Activated gamma-delta T cell treated with Interleukin-2 at 50 U/mL for 16 hours (primary cell): ENCODE data around the gene OR51V1.
"Not testable (repeated sequence)": the region's sequence is repeated elsewhere in the genome, so short reads cannot be mapped to it uniquely, and the experiment has no call there.

Source experiments
- DNase-seq: peaks from one replicate; pipeline ENCODE4 v3.0.0-alpha.2; 2020

OR51V1 gene

DNA sequence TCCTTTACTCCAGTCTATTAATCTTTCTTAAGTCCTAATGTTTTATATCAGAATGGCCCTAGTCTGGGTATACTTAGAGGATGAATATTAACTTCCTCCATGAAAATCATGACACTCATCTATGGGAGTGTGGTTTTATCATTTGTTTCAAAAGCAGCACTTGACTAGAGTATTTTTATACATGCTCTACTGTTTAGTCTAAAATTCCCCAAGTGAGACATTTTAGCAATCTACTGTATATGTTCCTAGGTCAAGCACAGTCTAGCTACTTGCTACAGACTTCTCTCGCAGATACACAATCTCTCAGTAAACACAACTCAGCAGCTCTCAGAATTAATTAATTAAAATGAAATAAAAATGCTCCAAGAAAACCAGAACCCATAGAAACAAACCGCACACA, 29.3 kb upstream of the OR51V1 start:
- DNase-seq = no peak

DNA sequence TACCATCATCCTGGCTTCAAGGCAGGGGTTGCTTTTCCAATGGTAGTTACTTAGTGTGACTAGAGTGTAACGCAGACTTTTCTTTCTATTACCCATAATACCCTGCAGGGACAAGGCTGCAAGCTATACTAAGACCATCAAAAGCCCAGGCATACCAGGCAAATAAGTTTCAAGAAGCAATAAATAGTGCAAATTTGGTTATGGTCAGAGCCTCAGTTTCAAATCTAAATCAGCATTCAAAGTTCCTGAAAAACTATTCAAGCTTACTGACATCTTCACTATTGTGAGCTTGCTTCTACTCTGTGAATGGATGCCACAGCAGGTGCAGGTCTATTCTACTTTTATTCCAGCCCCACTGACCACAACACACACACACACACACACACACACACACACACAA, 28.9 kb upstream of the OR51V1 start:
- DNase-seq = no peak

DNA sequence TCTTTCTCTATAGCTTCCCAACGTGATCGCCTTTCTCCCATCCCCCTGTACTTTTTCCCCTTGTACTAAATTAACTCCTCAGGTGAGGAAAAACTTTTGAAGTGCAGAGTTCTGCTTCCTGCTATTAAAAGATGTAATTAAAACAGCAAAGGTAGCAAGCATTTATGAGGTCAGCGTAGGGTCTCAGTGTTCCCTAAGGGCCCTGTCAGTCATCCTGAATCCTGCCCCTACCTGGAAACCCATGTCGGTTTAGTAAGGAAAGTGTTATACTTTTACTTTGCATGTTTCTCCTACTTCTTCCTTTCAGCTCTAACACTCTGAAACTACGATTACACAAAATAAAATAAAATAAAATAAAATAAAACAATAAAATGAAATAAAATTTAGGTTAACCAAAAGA, 27.6 kb upstream of the OR51V1 start:
- no peak for DNase-seq

DNA sequence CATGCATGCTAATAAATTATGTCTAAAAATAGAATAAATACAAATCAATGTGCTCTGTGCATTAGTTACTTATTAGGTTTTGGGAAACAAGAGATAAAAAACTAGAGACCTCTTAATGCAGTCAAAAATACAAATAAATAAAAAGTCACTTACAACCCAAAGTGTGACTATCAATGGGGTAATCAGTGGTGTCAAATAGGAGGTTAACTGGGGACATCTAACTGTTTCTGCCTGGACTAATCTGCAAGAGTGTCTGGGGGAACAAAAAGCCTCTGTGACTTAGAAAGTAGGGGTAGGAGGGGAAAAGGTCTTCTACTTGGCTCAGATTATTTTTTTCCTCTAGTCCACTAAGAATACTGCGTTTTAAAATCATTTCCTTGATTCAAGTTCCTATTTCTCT, 27.2 kb upstream of the OR51V1 start:
- no peak for DNase-seq

DNA sequence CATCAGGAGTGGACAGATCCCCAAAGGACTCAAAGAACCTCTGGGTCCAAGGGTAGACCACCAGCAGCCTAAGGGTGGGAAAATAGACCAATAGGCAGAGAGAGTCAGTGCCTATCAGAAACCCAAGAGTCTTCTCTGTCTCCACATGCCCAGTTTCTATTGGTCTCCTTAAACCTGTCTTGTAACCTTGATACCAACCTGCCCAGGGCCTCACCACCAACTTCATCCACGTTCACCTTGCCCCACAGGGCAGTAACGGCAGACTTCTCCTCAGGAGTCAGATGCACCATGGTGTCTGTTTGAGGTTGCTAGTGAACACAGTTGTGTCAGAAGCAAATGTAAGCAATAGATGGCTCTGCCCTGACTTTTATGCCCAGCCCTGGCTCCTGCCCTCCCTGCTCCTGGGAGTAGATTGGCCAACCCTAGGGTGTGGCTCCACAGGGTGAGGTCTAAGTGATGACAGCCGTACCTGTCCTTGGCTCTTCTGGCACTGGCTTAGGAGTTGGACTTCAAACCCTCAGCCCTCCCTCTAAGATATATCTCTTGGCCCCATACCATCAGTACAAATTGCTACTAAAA, 26.3 kb upstream of the OR51V1 start, which contains the start of gene HBB:
TSS of gene HBB (minus strand) at position 340 of the 579 bp plus-strand sequence. CDS start at position 290, 50 bp downstream.
- DNase-seq = no peak

DNA sequence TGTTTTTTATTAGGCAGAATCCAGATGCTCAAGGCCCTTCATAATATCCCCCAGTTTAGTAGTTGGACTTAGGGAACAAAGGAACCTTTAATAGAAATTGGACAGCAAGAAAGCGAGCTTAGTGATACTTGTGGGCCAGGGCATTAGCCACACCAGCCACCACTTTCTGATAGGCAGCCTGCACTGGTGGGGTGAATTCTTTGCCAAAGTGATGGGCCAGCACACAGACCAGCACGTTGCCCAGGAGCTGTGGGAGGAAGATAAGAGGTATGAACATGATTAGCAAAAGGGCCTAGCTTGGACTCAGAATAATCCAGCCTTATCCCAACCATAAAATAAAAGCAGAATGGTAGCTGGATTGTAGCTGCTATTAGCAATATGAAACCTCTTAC, 25.0 kb upstream of the OR51V1 start:
- no peak for DNase-seq

DNA sequence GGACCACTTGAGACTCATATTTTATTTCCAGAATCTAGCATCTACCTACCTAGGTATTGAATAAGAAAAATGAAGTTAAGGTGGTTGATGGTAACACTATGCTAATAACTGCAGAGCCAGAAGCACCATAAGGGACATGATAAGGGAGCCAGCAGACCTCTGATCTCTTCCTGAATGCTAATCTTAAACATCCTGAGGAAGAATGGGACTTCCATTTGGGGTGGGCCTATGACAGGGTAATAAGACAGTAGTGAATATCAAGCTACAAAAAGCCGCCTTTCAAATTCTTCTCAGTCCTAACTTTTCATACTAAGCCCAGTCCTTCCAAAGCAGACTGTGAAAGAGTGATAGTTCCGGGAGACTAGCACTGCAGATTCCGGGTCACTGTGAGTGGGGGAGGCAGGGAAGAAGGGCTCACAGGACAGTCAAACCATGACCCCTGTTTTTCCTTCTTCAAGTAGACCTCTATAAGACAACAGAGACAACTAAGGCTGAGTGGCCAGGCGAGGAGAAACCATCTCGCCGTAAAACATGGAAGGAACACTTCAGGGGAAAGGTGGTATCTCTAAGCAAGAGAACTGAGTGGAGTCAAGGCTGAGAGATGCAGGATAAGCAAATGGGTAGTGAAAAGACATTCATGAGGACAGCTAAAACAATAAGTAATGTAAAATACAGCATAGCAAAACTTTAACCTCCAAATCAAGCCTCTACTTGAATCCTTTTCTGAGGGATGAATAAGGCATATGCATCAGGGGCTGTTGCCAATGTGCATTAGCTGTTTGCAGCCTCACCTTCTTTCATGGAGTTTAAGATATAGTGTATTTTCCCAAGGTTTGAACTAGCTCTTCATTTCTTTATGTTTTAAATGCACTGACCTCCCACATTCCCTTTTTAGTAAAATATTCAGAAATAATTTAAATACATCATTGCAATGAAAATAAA, 24.3 kb upstream of the OR51V1 start:
- no peak for DNase-seq

DNA sequence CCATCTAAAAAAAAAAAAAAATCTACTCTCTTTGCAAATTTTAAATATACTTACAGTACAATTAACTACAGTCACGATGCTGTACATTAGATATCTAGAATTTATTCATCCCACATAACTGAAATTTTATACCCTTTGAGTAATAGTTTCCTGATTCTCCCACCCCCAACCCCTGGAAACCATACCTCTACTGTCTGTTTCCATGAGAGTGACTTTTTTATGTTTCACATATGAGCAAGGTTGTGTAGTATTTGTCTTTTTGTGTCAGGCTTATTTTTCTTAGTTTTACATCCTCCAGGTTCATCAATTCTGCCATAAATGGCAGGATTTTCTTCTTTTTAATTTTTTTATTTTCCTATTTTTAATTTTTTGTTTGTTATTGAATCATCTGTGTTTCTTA, 23.2 kb upstream of the OR51V1 start:
- DNase-seq = no peak

DNA sequence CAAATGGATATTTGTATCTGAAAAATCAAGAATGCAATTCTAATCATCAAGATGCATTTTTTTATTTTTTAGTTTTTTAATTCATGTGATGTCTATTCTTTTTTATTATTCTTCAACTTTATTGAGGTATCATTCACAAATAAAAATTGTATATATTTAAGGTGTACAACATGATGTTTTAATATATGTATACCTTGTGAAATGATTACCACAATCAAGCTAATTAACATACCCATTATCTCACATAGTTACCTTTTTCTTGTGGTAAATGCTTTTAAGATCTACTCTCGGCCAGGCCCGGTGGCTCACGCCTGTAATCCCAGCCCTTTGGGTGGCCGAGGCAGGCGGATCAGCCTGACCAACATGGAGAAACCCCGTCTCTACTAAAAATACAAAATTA, 22.7 kb upstream of the OR51V1 start:
- DNase-seq = no peak

DNA sequence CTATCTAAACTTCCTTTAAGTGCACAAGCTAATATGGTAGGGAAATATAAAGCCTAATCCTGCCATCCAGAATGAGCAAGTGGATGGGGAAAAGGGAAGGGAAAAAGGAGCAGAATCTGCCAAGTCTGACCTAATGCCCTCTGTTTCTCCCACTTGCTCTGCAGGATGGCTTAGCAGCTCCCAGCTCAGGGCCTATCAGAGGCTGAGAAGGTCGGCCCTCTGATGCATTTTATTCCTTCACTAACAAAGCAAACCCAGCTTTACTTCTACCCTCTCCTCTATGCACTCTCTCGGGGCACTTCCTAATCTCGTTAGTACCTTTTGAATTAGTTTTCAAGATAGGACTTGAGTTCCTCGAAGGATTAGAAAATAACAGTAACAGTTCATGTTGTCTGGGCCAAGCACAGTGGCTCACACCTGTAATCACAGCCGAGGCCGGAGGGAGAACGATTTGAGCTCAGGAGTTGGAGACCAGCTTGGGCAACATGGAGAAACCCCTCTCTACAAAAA, 9.9 kb upstream of the OR51V1 start:
- no peak for DNase-seq

DNA sequence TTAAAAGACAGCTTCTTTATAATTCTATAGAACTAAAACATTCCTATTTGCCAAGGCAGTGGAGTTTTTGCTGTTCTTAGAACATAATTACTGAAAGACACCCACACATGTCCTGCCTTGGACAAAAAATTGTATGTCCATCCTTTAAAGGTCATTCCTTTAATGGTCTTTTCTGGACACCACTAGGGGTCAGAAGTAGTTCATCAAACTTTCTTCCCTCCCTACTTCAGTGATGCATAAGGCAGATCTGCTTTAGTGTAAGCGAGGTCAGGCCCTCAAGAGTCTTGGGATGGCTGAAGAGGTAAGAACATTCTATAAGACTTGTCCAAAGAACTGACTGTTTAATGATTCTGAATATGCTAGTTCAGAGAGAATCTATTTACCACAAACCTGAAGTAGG, 4.3 kb upstream of the OR51V1 start:
- DNase-seq = no peak

DNA sequence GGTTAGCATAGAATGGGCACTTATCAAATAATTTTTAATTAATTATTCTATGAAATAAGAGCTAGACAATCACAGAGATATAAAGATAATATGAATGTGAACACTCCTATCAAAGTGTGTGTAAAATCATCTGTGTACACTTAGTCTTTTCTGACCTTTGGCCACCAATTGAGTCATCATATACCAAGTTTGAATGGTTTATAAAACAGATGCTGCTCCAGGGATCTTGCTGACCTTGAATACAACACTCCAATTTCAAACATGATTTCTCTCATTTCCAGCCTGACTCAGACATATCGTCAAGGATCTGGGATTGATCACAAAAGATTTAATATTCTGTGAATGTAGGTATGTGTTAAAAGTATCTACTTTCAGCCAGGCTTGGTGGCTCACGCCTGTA, 2.9 kb upstream of the OR51V1 start:
- no peak for DNase-seq

DNA sequence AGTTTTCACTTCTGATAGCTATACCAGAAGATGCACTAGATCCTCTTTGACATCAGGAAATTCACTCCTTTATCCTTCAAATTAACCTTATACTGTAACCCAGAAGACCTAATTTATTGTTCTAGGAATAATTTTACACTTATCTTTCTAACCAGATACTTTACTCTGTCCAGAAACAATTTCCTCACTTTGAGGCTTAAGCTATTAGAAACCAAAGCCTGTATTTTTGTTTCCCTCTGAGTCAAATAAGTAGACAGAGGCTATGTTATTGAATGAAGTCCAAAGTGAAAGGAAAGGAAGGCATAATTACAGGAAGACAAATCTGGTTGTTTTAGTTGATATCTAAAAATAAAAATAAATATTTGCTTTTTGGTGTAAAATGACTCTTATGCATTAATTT, 2.2 kb downstream of the OR51V1 start:
- DNase-seq = no peak

DNA sequence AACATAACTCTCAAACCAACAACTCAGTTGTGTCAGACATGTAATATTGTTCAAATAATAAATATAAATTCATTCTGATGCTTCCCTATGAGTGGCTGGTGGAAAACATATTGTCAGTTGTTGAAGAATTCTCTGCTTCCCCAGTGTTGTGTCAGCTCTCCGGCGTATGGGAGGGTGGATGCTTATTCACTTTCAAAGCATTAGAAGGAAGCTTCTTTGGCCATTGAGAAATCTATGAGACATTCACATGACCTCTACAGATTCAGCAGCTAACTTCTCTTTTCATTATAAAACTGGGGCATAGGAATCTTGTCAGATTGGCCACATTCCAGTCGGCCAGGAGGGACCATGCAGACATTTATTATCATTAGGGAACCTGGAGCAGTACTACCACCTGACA, 2.9 kb downstream of the OR51V1 start:
- DNase-seq = no peak

DNA sequence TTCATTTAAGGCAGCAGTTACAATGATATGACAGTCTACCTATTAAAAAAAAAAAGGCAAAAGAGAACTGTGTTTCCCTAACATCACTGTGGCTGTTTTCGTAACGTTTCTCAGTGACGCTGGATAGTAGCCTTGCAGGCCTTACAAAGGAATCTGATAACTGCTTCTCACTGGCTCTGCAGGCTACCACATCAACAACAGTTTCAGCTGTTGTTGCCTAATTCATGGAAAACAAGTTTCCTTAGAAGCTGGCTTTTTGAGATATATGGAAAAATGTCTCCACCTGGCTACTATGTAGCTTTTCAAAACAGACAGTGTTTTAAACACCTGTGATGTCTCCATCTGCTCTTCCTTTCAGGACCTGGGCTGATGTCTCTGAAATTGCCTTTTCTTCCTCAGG, 3.8 kb downstream of the OR51V1 start:
- DNase-seq = no peak

DNA sequence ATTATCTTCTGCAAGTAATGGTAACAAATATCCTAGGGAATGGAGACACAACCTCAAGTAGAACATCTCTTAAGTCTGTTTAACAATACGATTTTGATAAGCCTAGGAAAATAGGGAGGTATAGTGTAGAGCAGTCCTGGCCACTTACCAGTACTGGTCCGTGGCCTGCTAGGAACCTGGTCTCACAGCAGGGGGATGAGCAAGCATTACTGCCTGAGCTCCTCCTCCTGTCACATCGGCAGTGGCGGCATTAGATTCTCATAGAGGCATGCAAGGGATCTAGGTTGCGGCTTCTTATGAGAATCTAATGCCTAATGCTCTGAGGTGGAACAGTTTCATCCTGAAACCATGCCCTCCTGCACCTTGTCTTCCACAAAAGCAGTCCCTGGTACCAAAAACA, 4.4 kb downstream of the OR51V1 start:
- DNase-seq = no peak

DNA sequence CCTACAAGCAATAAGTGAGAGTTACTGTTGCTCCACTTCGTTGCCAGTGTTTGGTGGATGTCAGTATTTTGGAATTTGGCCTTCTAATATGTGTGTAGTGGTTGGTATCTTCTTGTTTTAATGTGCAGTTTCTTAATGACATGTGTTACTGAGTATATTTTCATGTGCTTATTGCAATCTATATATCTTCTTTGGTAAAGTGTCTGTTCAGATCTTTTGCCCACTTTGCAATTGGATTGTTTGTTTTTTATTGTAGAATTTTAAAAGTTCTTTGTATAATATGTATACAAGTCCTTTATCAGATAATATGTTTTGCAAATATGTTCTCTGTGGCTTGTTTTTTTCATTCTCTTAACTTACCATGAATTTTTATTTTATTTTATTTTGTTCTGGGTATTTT, 7.7 kb downstream of the OR51V1 start:
- DNase-seq = no peak

DNA sequence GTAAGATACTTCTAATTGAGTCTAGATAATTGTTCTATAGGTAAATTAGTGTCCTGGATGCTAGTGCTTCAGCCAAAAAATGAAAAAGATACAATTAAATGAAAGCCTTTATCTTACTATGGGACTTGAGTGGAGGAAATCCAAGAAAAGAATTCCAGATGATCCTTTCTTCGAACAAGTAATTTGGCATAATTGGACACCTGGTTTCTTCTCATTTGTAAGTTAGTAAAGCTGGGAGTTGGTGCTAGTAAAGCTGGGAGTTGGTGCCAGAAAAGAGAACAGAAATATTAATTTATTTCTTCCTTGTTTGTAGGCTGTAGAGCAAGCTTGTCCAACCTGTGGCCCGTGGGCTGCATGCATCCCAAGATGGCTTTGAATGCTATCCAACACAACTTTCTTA, 12.3 kb downstream of the OR51V1 start:
- DNase-seq = no peak

DNA sequence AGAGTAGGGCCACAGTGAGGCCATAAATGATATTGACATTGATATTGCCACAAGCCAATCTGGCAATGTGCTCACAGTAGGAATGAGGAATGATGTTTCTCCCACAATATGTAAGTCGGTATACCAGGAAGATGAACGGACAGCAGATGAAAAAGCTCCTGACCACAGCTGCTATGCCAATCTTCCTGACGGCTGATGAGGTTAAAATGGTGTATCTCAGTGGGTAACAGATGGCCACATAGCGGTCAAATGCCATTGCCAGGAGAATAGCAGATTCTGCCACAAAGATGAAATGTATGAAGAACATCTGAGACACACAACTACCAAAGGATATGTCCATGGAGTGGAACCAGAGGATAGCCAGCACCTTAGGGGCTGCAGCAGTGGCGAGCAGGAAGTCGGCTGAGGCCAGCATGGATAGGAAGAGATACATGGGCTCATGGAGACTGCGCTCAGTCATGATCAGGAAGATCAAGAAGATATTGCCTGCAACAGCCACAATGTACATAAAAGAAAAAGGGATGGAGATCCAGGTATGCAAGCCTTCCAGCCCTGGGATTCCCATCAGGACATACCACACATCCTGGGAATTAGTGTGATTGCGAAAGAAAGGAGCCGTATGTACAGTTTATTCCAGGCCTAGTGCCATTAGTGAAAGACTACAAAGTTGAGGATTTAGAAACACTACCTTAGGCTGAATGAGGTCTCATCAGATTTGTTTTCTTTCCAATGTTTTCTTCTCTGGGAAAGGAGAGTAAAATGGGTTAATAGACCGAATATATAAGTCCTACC, 22.2 kb downstream of the OR51V1 start:
- DNase-seq = no peak

DNA sequence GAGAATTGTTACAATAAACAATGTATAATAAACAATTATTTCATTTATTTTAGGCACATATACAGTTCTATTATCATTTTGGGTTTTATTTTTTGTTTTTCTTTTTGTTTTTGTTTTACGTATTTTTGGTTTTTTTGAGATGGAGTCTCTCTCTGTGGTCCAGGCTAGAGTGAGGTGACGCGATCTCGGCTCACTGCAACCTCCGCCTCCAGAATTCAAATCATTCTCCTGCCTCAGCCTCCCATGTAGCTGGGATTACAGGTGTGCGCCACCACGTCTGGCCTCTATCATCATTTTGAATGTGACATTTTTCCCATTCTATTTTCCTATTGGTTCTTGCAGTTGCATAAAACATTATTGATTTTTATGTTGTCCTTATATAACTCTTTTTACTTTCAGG, 25.5 kb downstream of the OR51V1 start:
- no peak for DNase-seq

DNA sequence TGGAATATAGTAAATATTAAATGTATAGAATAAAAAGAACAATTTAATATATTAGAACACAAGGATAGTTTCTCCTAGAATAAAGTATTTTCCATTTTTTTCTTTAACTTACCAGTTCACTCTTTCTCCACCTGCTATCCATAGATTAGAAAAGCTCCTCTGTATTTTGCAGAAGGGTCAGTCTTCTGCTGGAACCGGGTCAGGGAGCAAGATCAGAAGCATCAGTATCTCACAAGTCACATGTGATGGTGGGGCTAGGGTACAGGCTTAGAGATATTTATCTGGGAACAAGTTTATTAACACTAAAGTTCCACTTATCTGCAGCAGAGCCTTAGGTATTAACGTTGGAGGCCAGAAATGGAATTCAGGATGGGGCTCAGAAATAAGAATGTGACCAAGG, 28.6 kb downstream of the OR51V1 start:
- no peak for DNase-seq

DNA sequence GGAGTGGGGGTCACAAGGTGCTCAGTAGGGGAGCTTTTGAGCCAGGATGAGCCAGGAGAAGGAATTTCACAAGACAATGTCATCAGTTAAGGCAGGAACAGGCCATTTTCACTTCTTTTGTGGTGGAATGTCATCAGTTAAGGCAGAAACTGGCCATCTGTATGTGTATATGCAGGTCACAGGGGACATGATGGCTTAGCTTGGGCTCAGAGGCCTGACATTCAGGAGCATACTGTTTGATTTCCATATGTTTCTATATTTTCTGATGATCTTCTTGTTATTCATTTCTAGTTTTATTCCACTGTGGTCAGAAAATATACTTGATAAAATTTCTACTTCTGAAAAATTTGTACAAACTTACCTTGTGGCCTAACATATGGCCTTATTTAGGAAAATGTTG, 34.6 kb downstream of the OR51V1 start:
- DNase-seq = not testable (repeated sequence)

DNA sequence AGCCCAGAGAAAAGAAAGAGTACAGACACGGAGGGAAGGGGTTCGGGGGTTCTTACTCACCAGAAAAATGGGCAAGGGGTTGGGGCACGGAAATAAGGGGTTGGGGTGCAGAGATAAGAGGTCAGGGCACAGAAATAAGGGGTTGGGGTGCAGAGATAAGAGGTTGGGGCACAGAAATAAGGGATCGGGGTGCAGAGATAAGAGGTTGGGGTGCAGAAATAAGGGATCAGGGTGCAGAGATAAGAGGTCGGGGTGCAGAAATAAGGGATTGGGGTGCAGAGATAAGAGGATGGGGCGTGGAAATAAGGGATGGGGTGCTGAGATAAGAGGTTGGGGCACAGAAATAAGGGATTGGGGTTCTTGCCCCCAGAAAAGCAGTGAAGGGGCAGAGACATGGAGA, 35.7 kb downstream of the OR51V1 start:
- DNase-seq = not testable (repeated sequence)

DNA sequence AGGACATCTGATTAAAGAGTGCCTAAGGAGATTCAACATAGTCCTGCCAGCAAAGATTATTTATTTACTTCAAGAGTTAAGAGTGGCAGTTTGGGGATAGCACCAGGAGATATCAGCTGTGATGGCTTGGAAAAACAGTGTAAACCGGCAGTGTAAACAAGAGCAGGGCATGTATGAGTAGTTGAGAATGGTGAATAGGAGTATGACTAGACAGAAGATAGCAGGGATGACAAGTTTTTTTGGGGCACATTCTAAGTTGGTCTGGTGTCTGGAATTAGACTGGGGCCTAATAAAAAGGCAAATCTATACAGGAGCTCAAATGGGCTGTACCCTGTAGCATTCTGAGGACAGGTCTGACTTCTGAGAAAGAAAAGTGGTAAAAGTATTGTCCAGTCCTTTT, 39.4 kb downstream of the OR51V1 start:
- not testable (repeated sequence) for DNase-seq
